ENCODE measurements around the gene FEZ2.
A peak's percentile ranks its signal among the peaks of the same experiment; 100 is the strongest.

FEZ2 gene

GRCh38 chr2:36616947-36617346 is 19.0 kb upstream of the FEZ2 start:
- H4K91ac ChIP-seq (ENCODE audit: low read depth, low read length) = no peak overlapping the region
- no peak overlapping the region for H2BK120ac ChIP-seq (ENCODE audit: insufficient read depth, low read length, poor library complexity)
- DNase-seq = peak; percentile 31 to 79
- no peaks in the 10 kb centered on the region for H3K9me3 ChIP-seq (ENCODE audit: insufficient read depth, low read depth, low read length)
- peaks cover 16% of the 10 kb centered on the region for H3K79me1 ChIP-seq (ENCODE audit: low read length)
- no peak overlapping the region for H3K9ac ChIP-seq (ENCODE audit: low read length)
- H3K4me1 ChIP-seq (ENCODE audit: control insufficient read depth in 1 of 2, insufficient read depth in 2 of 2, low read length in 2 of 2) = peaks cover 10 to 14% of the 10 kb centered on the region in 2 experiments
- no peak overlapping the region for H3K23ac ChIP-seq (ENCODE audit: low read length)
- no peak overlapping the region for H3K18ac ChIP-seq (ENCODE audit: low read length)
- H3K14ac ChIP-seq (ENCODE audit: low read length) = no peak overlapping the region
- no peaks in the 10 kb centered on the region for H3K27me3 ChIP-seq (ENCODE audit: insufficient read depth, low read length)
- H4K8ac ChIP-seq (ENCODE audit: low read depth, low read length) = no peak overlapping the region
- no peaks in the 10 kb centered on the region for H3K36me3 ChIP-seq (ENCODE audit: control insufficient read depth in 1 of 2, insufficient read depth in 2 of 2, low read length in 2 of 2)
- H3K27ac ChIP-seq (ENCODE audit: low read depth, low read length) = peak overlapping the region; percentile 65
- no peak overlapping the region for H4K12ac ChIP-seq (ENCODE audit: low read depth, low read length)
- H2AFZ ChIP-seq (ENCODE audit: insufficient read depth, low read length, poor library complexity) = no peak overlapping the region
- H3K4me3 ChIP-seq (ENCODE audit: low read depth, low read length) = no peak overlapping the region
- no peak overlapping the region for H2BK12ac ChIP-seq (ENCODE audit: low read length)
- no peak overlapping the region for H3K4me2 ChIP-seq (ENCODE audit: low read length)
- no peak overlapping the region for H3K4ac ChIP-seq (ENCODE audit: low read depth, low read length)
- H2BK5ac ChIP-seq (ENCODE audit: low read depth, low read length, poor library complexity) = no peak overlapping the region
- no peak overlapping the region for H2AK5ac ChIP-seq (ENCODE audit: low read length)
- no peaks in the 10 kb centered on the region for H3K79me2 ChIP-seq (ENCODE audit: control insufficient read depth, insufficient read depth, low read length, poor library complexity)

- Histone ChIP-seq H3K4me1 (ENCODE audit: control insufficient read depth in 1 of 2, insufficient read depth in 2 of 2, low read length in 2 of 2) (peaks cover 10 to 14% of the 10 kb centered on the region in 2 experiments), H3K27ac (ENCODE audit: low read depth, low read length) (peak overlapping the region; percentile 65), H3K9me3 (ENCODE audit: insufficient read depth, low read depth, low read length) (no peaks in the 10 kb centered on the region), H4K91ac (ENCODE audit: low read depth, low read length) (peak overlapping the region; percentile 10), H2BK120ac (ENCODE audit: insufficient read depth, low read length, poor library complexity) (peak overlapping the region; percentile 16), H3K4me3 (ENCODE audit: low read depth, low read length) (no peak overlapping the region), H3K36me3 (ENCODE audit: control insufficient read depth in 1 of 2, insufficient read depth in 2 of 2, low read length in 2 of 2) (no peaks in the 10 kb centered on the region), H2AK5ac (ENCODE audit: low read length) (no peak overlapping the region), H3K14ac (ENCODE audit: low read length) (no peak overlapping the region), H3K4ac (ENCODE audit: low read depth, low read length) (no peak overlapping the region), H2AFZ (ENCODE audit: insufficient read depth, low read length, poor library complexity) (peak overlapping the region; percentile 23), H3K79me2 (ENCODE audit: control insufficient read depth, insufficient read depth, low read length, poor library complexity) (no peaks in the 10 kb centered on the region), H3K18ac (ENCODE audit: low read length) (no peak overlapping the region), H3K23ac (ENCODE audit: low read length) (no peak overlapping the region), H4K12ac (ENCODE audit: low read depth, low read length) (no peak overlapping the region), H3K79me1 (ENCODE audit: low read length) (peaks cover 14% of the 10 kb centered on the region), H4K8ac (ENCODE audit: low read depth, low read length) (no peak overlapping the region), H2BK12ac (ENCODE audit: low read length) (peak overlapping the region; percentile 21), H3K9ac (ENCODE audit: low read length) (no peak overlapping the region), H3K4me2 (ENCODE audit: low read length) (no peak overlapping the region), H3K27me3 (ENCODE audit: insufficient read depth, low read length) (no peaks in the 10 kb centered on the region), H2BK5ac (ENCODE audit: low read depth, low read length, poor library complexity) (peak overlapping the region; percentile 14)
- WGBS (ENCODE audit: extremely low coverage, insufficient coverage, insufficient read length) = no CpG with 5 or more reads among the region's 6 CpGs
- DNase-seq = peak; percentile 43 to 72
These were observed 17.3 kb upstream of the FEZ2 start for GRCh38 chr2:36615222-36615621.

- peak overlapping the region; percentile 82 for H2BK12ac ChIP-seq (ENCODE audit: low read length)
- no peak overlapping the region for H3K27ac ChIP-seq (ENCODE audit: low read depth, low read length)
- H3K18ac ChIP-seq (ENCODE audit: low read length) = no peak overlapping the region
- no peak overlapping the region for H3K4me2 ChIP-seq (ENCODE audit: low read length)
- no peaks in the 10 kb centered on the region for H3K36me3 ChIP-seq (ENCODE audit: control insufficient read depth in 1 of 2, insufficient read depth in 2 of 2, low read length in 2 of 2)
- no CpG with 5 or more reads among the region's 1 CpG for WGBS (ENCODE audit: extremely low coverage, insufficient coverage, insufficient read length)
- H3K9me3 ChIP-seq (ENCODE audit: insufficient read depth, low read depth, low read length) = no peaks in the 10 kb centered on the region
- H3K4ac ChIP-seq (ENCODE audit: low read depth, low read length) = no peak overlapping the region
- H2BK120ac ChIP-seq (ENCODE audit: insufficient read depth, low read length, poor library complexity) = peak overlapping the region; percentile 68
- H3K4me3 ChIP-seq (ENCODE audit: low read depth, low read length) = no peak overlapping the region
- peaks cover 10 to 14% of the 10 kb centered on the region in 2 experiments for H3K4me1 ChIP-seq (ENCODE audit: control insufficient read depth in 1 of 2, insufficient read depth in 2 of 2, low read length in 2 of 2)
- H4K91ac ChIP-seq (ENCODE audit: low read depth, low read length) = peak overlapping the region; percentile 64
- no peak overlapping the region for H4K12ac ChIP-seq (ENCODE audit: low read depth, low read length)
- peak overlapping the region; percentile 45 for H2AFZ ChIP-seq (ENCODE audit: insufficient read depth, low read length, poor library complexity)
- no peak overlapping the region for H4K8ac ChIP-seq (ENCODE audit: low read depth, low read length)
- no peak overlapping the region for H2AK5ac ChIP-seq (ENCODE audit: low read length)
- DNase-seq = peak in 1 of 2 donors; percentile 67
- no peaks in the 10 kb centered on the region for H3K79me2 ChIP-seq (ENCODE audit: control insufficient read depth, insufficient read depth, low read length, poor library complexity)
- no peaks in the 10 kb centered on the region for H3K27me3 ChIP-seq (ENCODE audit: insufficient read depth, low read length)
- H3K23ac ChIP-seq (ENCODE audit: low read length) = no peak overlapping the region
- no peak overlapping the region for H3K14ac ChIP-seq (ENCODE audit: low read length)
- H2BK5ac ChIP-seq (ENCODE audit: low read depth, low read length, poor library complexity) = no peak overlapping the region
- H3K79me1 ChIP-seq (ENCODE audit: low read length) = peaks cover 14% of the 10 kb centered on the region
- H3K9ac ChIP-seq (ENCODE audit: low read length) = no peak overlapping the region
These were observed 15.8 kb upstream of the FEZ2 start for GRCh38 chr2:36613801-36614200.

- Histone ChIP-seq H3K4me2 (ENCODE audit: low read length) (no peak overlapping the region), H3K9ac (ENCODE audit: low read length) (no peak overlapping the region), H2BK120ac (ENCODE audit: insufficient read depth, low read length, poor library complexity) (no peak overlapping the region), H2AFZ (ENCODE audit: insufficient read depth, low read length, poor library complexity) (no peak overlapping the region), H3K23ac (ENCODE audit: low read length) (no peak overlapping the region), H3K27ac (ENCODE audit: low read depth, low read length) (no peak overlapping the region), H3K18ac (ENCODE audit: low read length) (no peak overlapping the region), H2BK5ac (ENCODE audit: low read depth, low read length, poor library complexity) (no peak overlapping the region), H3K36me3 (ENCODE audit: control insufficient read depth in 1 of 2, insufficient read depth in 2 of 2, low read length in 2 of 2) (no peaks in the 10 kb centered on the region), H2AK5ac (ENCODE audit: low read length) (no peak overlapping the region), H3K9me3 (ENCODE audit: insufficient read depth, low read depth, low read length) (no peaks in the 10 kb centered on the region), H4K8ac (ENCODE audit: low read depth, low read length) (no peak overlapping the region), H3K27me3 (ENCODE audit: insufficient read depth, low read length) (no peaks in the 10 kb centered on the region), H3K79me1 (ENCODE audit: low read length) (peaks cover 10% of the 10 kb centered on the region), H3K4me1 (ENCODE audit: control insufficient read depth in 1 of 2, insufficient read depth in 2 of 2, low read length in 2 of 2) (peaks cover 10 to 12% of the 10 kb centered on the region in 2 experiments), H3K14ac (ENCODE audit: low read length) (no peak overlapping the region), H3K4ac (ENCODE audit: low read depth, low read length) (no peak overlapping the region), H4K12ac (ENCODE audit: low read depth, low read length) (no peak overlapping the region), H2BK12ac (ENCODE audit: low read length) (no peak overlapping the region), H4K91ac (ENCODE audit: low read depth, low read length) (no peak overlapping the region), H3K79me2 (ENCODE audit: control insufficient read depth, insufficient read depth, low read length, poor library complexity) (no peaks in the 10 kb centered on the region), H3K4me3 (ENCODE audit: low read depth, low read length) (no peak overlapping the region)
- no CpG with 5 or more reads among the region's 5 CpGs for WGBS (ENCODE audit: extremely low coverage, insufficient coverage, insufficient read length)
- DNase-seq = no peak
These were observed 13.5 kb upstream of the FEZ2 start for GRCh38 chr2:36611316-36611990.
